ENCODE data around the gene MED13L.

- no peak for TF ChIP-seq CTCF (IDR thresholded peaks at IDR 0.05)
- TF ChIP-seq EZH2 (IDR thresholded peaks at IDR 0.05; ENCODE audit: borderline replicate concordance, insufficient read depth, low read depth, low read length, poor library complexity, severe bottlenecking) = no peak
Measured at GRCh38 chr12:115960868-115961802, 316.4 kb downstream of the MED13L start.

Data from B cell (primary cell).